K562 (cell line): ENCODE measurements around the gene MPDU1. TPM values are rescaled to one million over a fixed set of nuclear protein-coding genes. Genes with fewer than 3 reads are reported as not detected.

Experiments used
- ATAC-seq: fragments of 200-7000 bp; cut with Tn5 transposase; 3 replicates; pipeline ENCODE4 v1.9.1; 2020; ENCODE audit warnings: moderate library complexity
- BruUV-seq: library from RNA; stranded (reverse); fragments of 400-500 nt; replicated peaks from 2 replicates; lab custom pipeline; 2021; lab: Mats Ljungman, UMichigan
- CTCF ChIA-PET: fragments of 300-600 bp; formaldehyde crosslinking; extraction: SDS; loops from one replicate; lab custom pipeline; 2021; ENCODE audit warnings: low intra/inter-chr PET ratio; lab: Yijun Ruan, JAX
- POLR2A ChIA-PET: fragments of 300-600, 350-650 bp; sonication (Branson Sonifier 250); formaldehyde crosslinking; extraction: SDS; loops from one replicate; lab custom pipeline; 2021; ENCODE audit warnings: antibody characterized with exemption, inconsistent platforms; lab: Yijun Ruan, JAX
- DNase-seq, 4 experiments: peaks; one replicate each; pipeline versions ENCODE4 v3.0.0 to v3.0.0-alpha.2; 2011 to 2018; ENCODE audit warnings: low spot score in 3 of 4, mixed read lengths in 3 of 4; ENCODE audit errors: extremely low read depth in 1 of 4
- FAIRE-seq: peaks from 2 replicates; lab custom pipeline; 2011; peaks lifted over from hg19 to GRCh38; lab: Jason Lieb, UNC
- H2AFZ ChIP-seq: 2 replicates; pipeline ENCODE4 v1.6.0; 2011; ENCODE audit warnings: low read depth, low read length, control low read depth, inconsistent platforms
- H3K27ac ChIP-seq: fragments of 200-600 bp; 3 replicates; pipeline ENCODE4 v1.8.0; 2011; ENCODE audit warnings: low read depth, mild to moderate bottlenecking, control low read depth, inconsistent platforms, low read length, moderate library complexity, mixed read lengths; ENCODE audit errors: extremely low read depth
- H3K27me3 ChIP-seq, 2 experiments: fragments of 300-600 bp in 1 of 2; 2 replicates in 1 of 2; 3 replicates in 1 of 2; pipeline versions ENCODE4 v1.6.0 to v1.8.0; 2011; ENCODE audit warnings: inconsistent platforms in 2 of 2, low read length in 2 of 2, mild to moderate bottlenecking in 1 of 2, mixed read lengths in 1 of 2, moderate library complexity in 1 of 2; ENCODE audit not compliant: control insufficient read depth in 2 of 2, insufficient read depth in 2 of 2
- H3K36me3 ChIP-seq: fragments of 300-600 bp; 3 replicates; pipeline ENCODE4 v1.8.0; 2011; ENCODE audit warnings: mild to moderate bottlenecking, low read length, inconsistent platforms; ENCODE audit not compliant: control insufficient read depth, insufficient read depth
- H3K4me1 ChIP-seq, 2 experiments: fragments of 200-600 bp in 1 of 2; replicated peaks in 1 of 2; 2 replicates in 1 of 2; 3 replicates in 1 of 2; pipeline versions ENCODE4 v1.5.1 to v1.8.0; 2011; ENCODE audit warnings: inconsistent platforms in 2 of 2, low read length in 2 of 2, mild to moderate bottlenecking in 1 of 2, mixed read lengths in 1 of 2, moderate library complexity in 1 of 2; ENCODE audit not compliant: control insufficient read depth in 2 of 2, insufficient read depth in 2 of 2
- H3K4me2 ChIP-seq: 2 replicates; pipeline ENCODE4 v1.6.1; 2011; ENCODE audit warnings: low read length, control low read depth, inconsistent platforms, mixed read lengths; ENCODE audit not compliant: insufficient read depth
- H3K4me3 ChIP-seq: fragments of 200-600 bp; sonication (generic), shearing (Covaris generic); 2 replicates; pipeline ENCODE4 v1.5.1; 2016; ENCODE audit warnings: control low read depth, inconsistent platforms
- H3K79me2 ChIP-seq: fragments of 200-600 bp; 3 replicates; pipeline ENCODE4 v1.8.0; 2011; ENCODE audit warnings: low read length, inconsistent platforms; ENCODE audit not compliant: control insufficient read depth, insufficient read depth
- H3K9ac ChIP-seq, 2 experiments: 2 replicates each; pipeline versions ENCODE4 v1.6.0 to v1.6.1; 2011; ENCODE audit warnings: low read depth in 2 of 2, low read length in 2 of 2, control low read depth in 1 of 2, inconsistent platforms in 1 of 2, mild to moderate bottlenecking in 1 of 2, mixed read lengths in 1 of 2; ENCODE audit not compliant: insufficient read depth in 1 of 2
- H3K9me1 ChIP-seq: one replicate; pipeline ENCODE4 v1.6.0; 2011; ENCODE audit warnings: inconsistent platforms, mild to moderate bottlenecking, low read length, moderate library complexity; ENCODE audit not compliant: control insufficient read depth, insufficient read depth
- H3K9me3 ChIP-seq: replicated peaks from 2 replicates; pipeline ENCODE4 v1.5.1; 2011; ENCODE audit warnings: low read depth, low read length, inconsistent platforms; ENCODE audit not compliant: control insufficient read depth, insufficient read depth
- H4K20me1 ChIP-seq: replicated peaks from 2 replicates; pipeline ENCODE4 v1.6.1; 2011; ENCODE audit warnings: low read length, inconsistent platforms, mixed read lengths; ENCODE audit not compliant: control insufficient read depth, insufficient read depth
- ADNP ChIP-seq: fragments of 200-800 bp; sonication (Bioruptor generic); IDR thresholded peaks from 2 replicates; pipeline ENCODE4 v1.6.1; 2016; ENCODE audit warnings: missing genetic modification characterization, missing compliant biosample characterization
- BMI1 ChIP-seq: fragments of 150-350 bp; IDR thresholded peaks from 2 replicates; pipeline ENCODE4 v1.6.1; 2014; ENCODE audit warnings: low read length
- CCNT2 ChIP-seq: IDR thresholded peaks from 2 replicates; pipeline ENCODE4 v1.6.1; 2011; ENCODE audit warnings: borderline replicate concordance, low read depth, mild to moderate bottlenecking, moderate library complexity, mixed read lengths, low read length; ENCODE audit not compliant: insufficient read length; ENCODE audit errors: extremely low read depth
- CXXC5 ChIP-seq: fragments of 250-450 bp; sonication (Bioruptor Pico); IDR thresholded peaks from 2 replicates; pipeline ENCODE4 v1.8.0; 2022; ENCODE audit warnings: inconsistent platforms, mild to moderate bottlenecking, moderate library complexity
- FOXO4 ChIP-seq: fragments of 450-650 bp; formaldehyde crosslinking; IDR thresholded peaks from 2 replicates; pipeline ENCODE4 v1.4.0; 2020; ENCODE audit warnings: mild to moderate bottlenecking, moderate library complexity
- HOMEZ ChIP-seq: fragments of 250-450 bp; sonication (Bioruptor Pico); IDR thresholded peaks from 2 replicates; pipeline ENCODE4 v1.4.0; 2020; ENCODE audit warnings: mild to moderate bottlenecking, moderate library complexity
- KLF16 ChIP-seq: IDR thresholded peaks from 2 replicates; pipeline ENCODE4 v1.6.1; 2016; ENCODE audit warnings: antibody characterized with exemption
- MEIS2 ChIP-seq: fragments of 450-650 bp; IDR thresholded peaks from 2 replicates; pipeline ENCODE4 v1.6.1; 2014; ENCODE audit warnings: mild to moderate bottlenecking; ENCODE audit not compliant: partially characterized antibody
- POLR2AphosphoS5 ChIP-seq: IDR thresholded peaks from 2 replicates; pipeline ENCODE4 v1.6.1; 2011; ENCODE audit warnings: mild to moderate bottlenecking, low read depth, low read length, moderate library complexity; ENCODE audit not compliant: control insufficient read depth, insufficient read depth
- POLR3A ChIP-seq: IDR thresholded peaks from 2 replicates; pipeline ENCODE4 v1.6.1; 2011; ENCODE audit warnings: borderline replicate concordance, mild to moderate bottlenecking, moderate library complexity; ENCODE audit not compliant: insufficient read length, insufficient read depth; ENCODE audit errors: extremely low read depth
- PTBP1 ChIP-seq: fragments of 200-400 bp; formaldehyde crosslinking; IDR thresholded peaks from 2 replicates; pipeline ENCODE4 v1.6.1; 2017; ENCODE audit warnings: low read depth, low read length
- SMARCA4 ChIP-seq: fragments of 450-650 bp; IDR thresholded peaks from 2 replicates; pipeline ENCODE4 v1.6.1; 2016
- SMARCB1 ChIP-seq: IDR thresholded peaks from 2 replicates; pipeline ENCODE4 v1.6.1; 2011; ENCODE audit warnings: improper control_type of control experiment, low read depth; ENCODE audit not compliant: insufficient read length
- ZBTB2 ChIP-seq: fragments of 450-650 bp; IDR thresholded peaks from 2 replicates; pipeline ENCODE4 v1.6.1; 2016; ENCODE audit warnings: antibody characterized with exemption
- ZZZ3 ChIP-seq: fragments of 450-650 bp; IDR thresholded peaks from 2 replicates; pipeline ENCODE4 v1.6.1; 2016; ENCODE audit warnings: antibody characterized with exemption, mild to moderate bottlenecking, moderate library complexity
- WGBS: fragments of 100-300 bp; shearing (Covaris generic); methylation state at CpG from one replicate; pipeline ENCODE4 v1.1.6; 2016; ENCODE audit warnings: low coverage, mixed read lengths; ENCODE audit not compliant: insufficient coverage; ENCODE audit errors: missing lambda C conversion rate; 5-methylcytosine and 5-hydroxymethylcytosine counted together
- in situ Hi-C: fragments of 300-500 bp; cut with MboI; formaldehyde crosslinking; loops from 4 replicates; pipeline ENCODE4 v1.15.0; 2018; ENCODE audit warnings: inconsistent platforms, mixed read lengths
- intact Hi-C: fragments of 100-400 bp; cut with micrococcal nuclease; formaldehyde crosslinking; loops from 2 replicates; pipeline ENCODE4 v1.14.2; 2022
- polyA plus RNA-seq, 8 experiments: library from polyadenylated mRNA; depleted of rRNA in 4 of 8; stranded (reverse) in 5 of 8; unstranded in 3 of 8; fragments of >200 nt; fragmentation: Nextera tagmentation in 2 of 8; fragmentation: Illumina TruSeq in 1 of 8; extraction: Ambion mirVana in 2 of 8; extraction: Trizol in 1 of 8; gene quantifications; 2 replicates each; pipeline versions ENCODE4 v1.2.1 to v1.2.3, GENCODE V29; 2011 to 2014; ENCODE audit warnings: inconsistent platforms in 1 of 8, missing spikeins in 1 of 8
- total RNA-seq, 7 experiments: library from RNA; depleted of rRNA in 6 of 7; stranded (reverse); fragments of >200 nt in 6 of 7; fragmentation: Illumina TruSeq in 2 of 7; extraction: Trizol in 2 of 7; gene quantifications; 2 replicates each; pipeline versions ENCODE4 v1.2.1 to v1.2.3, GENCODE V29; 2011 to 2021; ENCODE audit warnings: low replicate concordance in 1 of 7

Gene MPDU1
- total and polyA plus RNA-seq, 9 of the 15 experiments (the other 6 are each of a cell fraction or from before 2014, with no cell fraction given) = 4.9 to 179 (median 77.1) TPM

- peak; percentile 52 for TF ChIP-seq MEIS2
These were observed 33.3 kb upstream of the MPDU1 start (continued) for GRCh38 chr17:7550344-7550743.

GRCh38 chr17:7551396-7551795, 32.3 kb upstream of the MPDU1 start:
- Histone ChIP-seq H3K27ac (no peak overlapping the region), H3K9me1 (no peaks in the 10 kb centered on the region), H3K9me3 (no peaks in the 10 kb centered on the region), H3K79me2 (no peaks in the 10 kb centered on the region), H3K4me2 (no peak overlapping the region), H3K9ac (no peak overlapping the region), H4K20me1 (no peaks in the 10 kb centered on the region), H2AFZ (no peak overlapping the region), H3K4me3 (no peak overlapping the region), H3K4me1 (peaks cover 8 to 25% of the 10 kb centered on the region in 2 experiments; a peak in 4 of 5 replicates), H3K36me3 (no peaks in the 10 kb centered on the region), H3K27me3 (no peaks in the 10 kb centered on the region)
- in situ Hi-C loops = loop anchor here (10.0 to 25.0 kb wide), 2 partner anchors 197 to 514 kb away; partner anchors contain the start of genes KCTD11, SLC16A11, SLC16A13 and TMEM95
- ChIA-PET POLR2A (interaction anchor here (0.7 kb wide), 1 partner anchor 9 kb away, joined by 3 read pairs; no protein-coding TSS in a partner anchor), CTCF (no interaction called here)
- FAIRE-seq (no peak), DNase-seq (no peak), ATAC-seq (no peak)
- 40% methylated on average over 4 of the region's 4 CpGs for WGBS
- intact Hi-C loops = no loop called here
- no TSS peak for BruUV-seq
- TF ChIP-seq FOXO4 (CRISPR knock-in tag) = no peak
- TF ChIP-seq PTBP1 = no peak
- TF ChIP-seq BMI1 = no peak
- TF ChIP-seq SMARCA4 = no peak
- TF ChIP-seq CCNT2 = no peak
- no peak for TF ChIP-seq HOMEZ (CRISPR knock-in tag)
- TF ChIP-seq KLF16 = no peak
- no peak for TF ChIP-seq SMARCB1
- TF ChIP-seq POLR2AphosphoS5 = no peak
- TF ChIP-seq POLR3A = no peak
- TF ChIP-seq ZBTB2 = no peak
- TF ChIP-seq CXXC5 (CRISPR knock-in tag) = no peak
- TF ChIP-seq ADNP (tag) = no peak
- no peak for TF ChIP-seq ZZZ3
